OCI-LY3 (cell line): ENCODE data around the gene SERPINI2.

Experiments used
- H2AFZ ChIP-seq: fragments of 200-600, 300-600 bp; shearing (Covaris generic); 2 replicates; pipeline ENCODE4 v1.6.0; 2014; ENCODE audit warnings: antibody characterized with exemption, low read depth, low read length
- H3K27ac ChIP-seq: fragments of 200-600, 300-600 bp; sonication (generic); 2 replicates; pipeline ENCODE4 v1.5.1; 2014; ENCODE audit warnings: mild to moderate bottlenecking, low read length, moderate library complexity, mixed read lengths
- H3K27me3 ChIP-seq: fragments of 200-600, 300-600 bp; sonication (generic); 2 replicates; pipeline ENCODE4 v1.6.1; 2014; ENCODE audit warnings: low read depth, low read length, mixed read lengths
- H3K36me3 ChIP-seq: fragments of 200-600, 300-600 bp; sonication (generic); replicated peaks from 2 replicates; pipeline ENCODE3; 2014; ENCODE audit warnings: low read depth, low read length, mixed read lengths
- H3K4me1 ChIP-seq: fragments of 300-600, 200-600 bp; sonication (generic); 2 replicates; pipeline ENCODE4 v1.6.1; 2014; ENCODE audit warnings: low read length, mixed read lengths
- H3K4me2 ChIP-seq: fragments of 200-600, 300-600 bp; sonication (generic); 2 replicates; pipeline ENCODE4 v1.6.1; 2014; ENCODE audit warnings: low read length, mixed read lengths
- H3K4me3 ChIP-seq: fragments of 300-600, 200-600 bp; sonication (generic); 2 replicates; pipeline ENCODE4 v1.5.1; 2014; ENCODE audit warnings: antibody characterized with exemption, mild to moderate bottlenecking, low read length, moderate library complexity
- H3K79me2 ChIP-seq: fragments of 300-600, 200-600 bp; shearing (Covaris generic); 2 replicates; pipeline ENCODE4 v1.6.1; 2014; ENCODE audit warnings: mild to moderate bottlenecking, low read length, mixed read lengths
- H3K9ac ChIP-seq: fragments of 300-600, 200-600 bp; shearing (Covaris generic); 2 replicates; pipeline ENCODE4 v1.6.0; 2014; ENCODE audit warnings: mild to moderate bottlenecking, low read length, moderate library complexity
- H3K9me3 ChIP-seq: fragments of 200-600, 300-600 bp; shearing (Covaris generic); 2 replicates; pipeline ENCODE4 v1.6.1; 2014; ENCODE audit warnings: low read length, mixed read lengths; ENCODE audit not compliant: insufficient read depth
- H4K20me1 ChIP-seq: fragments of 200-600, 300-600 bp; sonication (generic); 2 replicates; pipeline ENCODE4 v1.6.1; 2016; ENCODE audit warnings: low read length, mixed read lengths; ENCODE audit not compliant: insufficient read depth
- EZH2phosphoT487 ChIP-seq: fragments of 200-600 bp; shearing (Covaris generic); IDR thresholded peaks from 2 replicates; pipeline ENCODE4 v1.6.1; 2018; ENCODE audit warnings: antibody characterized with exemption, mixed run types, low read depth
- TF ChIP-seq, protein P1 (sequence below): fragments of 200-600, 300-600 bp; sonication (generic); IDR thresholded peaks from 2 replicates; pipeline ENCODE4 v1.5.1; 2014; ENCODE audit warnings: antibody characterized with exemption, low read length, low read depth

The SERPINI2 gene

DNA sequence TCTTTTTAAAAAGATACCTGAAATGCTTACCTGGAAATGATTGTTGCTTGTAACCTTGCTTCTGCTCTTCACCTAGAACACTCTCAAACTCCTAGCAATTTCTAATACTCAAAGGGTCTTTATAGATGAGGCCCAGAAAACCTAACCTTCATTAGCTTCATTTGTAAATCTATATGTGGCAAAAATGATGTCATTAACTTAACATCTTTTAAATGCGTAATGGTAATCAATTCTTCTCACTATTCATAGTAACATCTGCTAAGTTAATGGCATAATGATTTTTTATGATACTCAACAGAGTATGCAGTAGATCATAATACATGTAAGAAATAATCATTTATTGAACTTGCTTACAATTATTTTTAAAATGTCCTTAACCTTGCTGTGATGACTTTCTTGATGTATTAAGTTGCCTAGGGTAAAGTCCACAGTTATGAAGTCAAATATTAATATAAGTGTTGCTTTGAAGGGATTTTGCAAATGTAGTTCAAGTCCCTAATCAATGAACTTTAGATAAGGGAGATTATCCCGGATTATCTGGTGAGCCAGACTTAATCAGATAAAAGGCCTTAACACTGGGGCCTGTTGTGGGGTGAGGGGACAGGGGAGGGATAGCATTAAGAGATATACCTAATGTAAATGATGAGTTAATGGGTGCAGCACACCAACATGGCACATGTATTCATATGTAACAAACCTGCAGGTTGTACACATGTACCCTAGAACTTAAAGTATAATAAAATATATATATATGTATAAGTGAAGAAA, 10.1 kb upstream of the SERPINI2 start:
- no peak overlapping the region for H3K4me3 ChIP-seq

DNA sequence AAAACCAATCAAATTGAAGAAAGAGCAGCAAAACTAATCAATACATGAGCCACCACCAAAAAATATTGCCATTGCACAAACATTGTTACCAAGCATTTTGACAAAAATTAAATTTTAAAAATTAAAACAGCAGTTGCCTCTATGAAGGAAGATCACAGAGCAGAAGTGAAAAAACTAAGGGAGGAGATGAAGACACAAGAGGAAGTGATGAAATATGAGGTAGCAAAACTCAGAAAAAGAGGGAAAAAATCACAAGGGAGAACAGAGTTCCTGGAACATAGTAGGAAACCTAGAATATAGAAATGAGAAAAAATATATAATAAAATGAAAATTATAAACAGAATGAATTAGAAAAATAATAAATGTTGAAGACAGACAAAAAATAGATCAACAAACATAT, 7.3 kb upstream of the SERPINI2 start:
- H3K4me2 ChIP-seq = no peak overlapping the region
- no peaks in the 10 kb centered on the region for H3K9me3 ChIP-seq
- H2AFZ ChIP-seq = no peak overlapping the region
- H3K79me2 ChIP-seq = no peaks in the 10 kb centered on the region
- TF ChIP-seq EZH2phosphoT487 = no peak
- TF ChIP-seq, protein P1, sequence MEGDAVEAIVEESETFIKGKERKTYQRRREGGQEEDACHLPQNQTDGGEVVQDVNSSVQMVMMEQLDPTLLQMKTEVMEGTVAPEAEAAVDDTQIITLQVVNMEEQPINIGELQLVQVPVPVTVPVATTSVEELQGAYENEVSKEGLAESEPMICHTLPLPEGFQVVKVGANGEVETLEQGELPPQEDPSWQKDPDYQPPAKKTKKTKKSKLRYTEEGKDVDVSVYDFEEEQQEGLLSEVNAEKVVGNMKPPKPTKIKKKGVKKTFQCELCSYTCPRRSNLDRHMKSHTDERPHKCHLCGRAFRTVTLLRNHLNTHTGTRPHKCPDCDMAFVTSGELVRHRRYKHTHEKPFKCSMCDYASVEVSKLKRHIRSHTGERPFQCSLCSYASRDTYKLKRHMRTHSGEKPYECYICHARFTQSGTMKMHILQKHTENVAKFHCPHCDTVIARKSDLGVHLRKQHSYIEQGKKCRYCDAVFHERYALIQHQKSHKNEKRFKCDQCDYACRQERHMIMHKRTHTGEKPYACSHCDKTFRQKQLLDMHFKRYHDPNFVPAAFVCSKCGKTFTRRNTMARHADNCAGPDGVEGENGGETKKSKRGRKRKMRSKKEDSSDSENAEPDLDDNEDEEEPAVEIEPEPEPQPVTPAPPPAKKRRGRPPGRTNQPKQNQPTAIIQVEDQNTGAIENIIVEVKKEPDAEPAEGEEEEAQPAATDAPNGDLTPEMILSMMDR = no peak
- H3K27ac ChIP-seq = no peak overlapping the region
- H3K4me3 ChIP-seq = no peak overlapping the region
- no peaks in the 10 kb centered on the region for H4K20me1 ChIP-seq
- no peaks in the 10 kb centered on the region for H3K27me3 ChIP-seq
- H3K36me3 ChIP-seq = no peaks in the 10 kb centered on the region
- H3K9ac ChIP-seq = no peak overlapping the region
- H3K4me1 ChIP-seq = peaks cover 4% of the 10 kb centered on the region; the same call in 1 of the 2 replicates

More for the DNA sequence above, 10.1 kb upstream of the SERPINI2 start:
- Histone ChIP-seq H3K4me2 (no peak overlapping the region), H3K9me3 (no peaks in the 10 kb centered on the region), H3K27me3 (no peaks in the 10 kb centered on the region), H3K79me2 (no peaks in the 10 kb centered on the region), H3K36me3 (no peaks in the 10 kb centered on the region), H2AFZ (no peak overlapping the region), H3K4me1 (peaks cover 4% of the 10 kb centered on the region; the same call in 1 of the 2 replicates), H3K9ac (no peak overlapping the region), H3K27ac (no peak overlapping the region), H4K20me1 (no peaks in the 10 kb centered on the region)
- TF ChIP-seq EZH2phosphoT487 = no peak

GRCh38 chr3:167480748-167481147, 6.9 kb upstream of the SERPINI2 start:
- H3K27me3 ChIP-seq = no peaks in the 10 kb centered on the region
- H3K36me3 ChIP-seq = no peaks in the 10 kb centered on the region
- H3K4me1 ChIP-seq = peaks cover 4% of the 10 kb centered on the region; the same call in 1 of the 2 replicates
- H4K20me1 ChIP-seq = no peaks in the 10 kb centered on the region
- no peak overlapping the region for H3K4me2 ChIP-seq
- H3K79me2 ChIP-seq = no peaks in the 10 kb centered on the region
- H3K9me3 ChIP-seq = no peaks in the 10 kb centered on the region
- H3K27ac ChIP-seq = no peak overlapping the region
- TF ChIP-seq, protein P1 = no peak
- no peak for TF ChIP-seq EZH2phosphoT487
- H3K9ac ChIP-seq = no peak overlapping the region
- no peak overlapping the region for H3K4me3 ChIP-seq
- H2AFZ ChIP-seq = no peak overlapping the region

DNA sequence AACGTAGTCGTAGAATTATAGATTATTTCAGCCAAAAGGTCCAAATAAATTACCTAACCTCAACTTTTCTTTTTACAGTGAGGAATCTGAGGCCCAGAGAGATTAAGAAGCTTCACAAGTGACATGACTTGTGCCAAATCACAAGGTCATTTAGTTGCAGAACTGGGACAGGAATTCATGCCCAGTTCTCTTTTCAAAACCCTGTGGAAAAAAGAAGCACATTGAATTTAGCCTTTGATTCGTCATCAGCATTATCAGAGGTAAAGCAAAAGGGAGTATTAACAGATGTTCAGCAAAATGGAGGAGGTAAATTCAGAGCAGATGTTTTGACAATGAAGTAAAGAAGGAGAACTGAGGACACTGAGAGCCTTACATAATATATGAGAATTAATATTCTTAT, 4.5 kb downstream of the SERPINI2 start:
- no peaks in the 10 kb centered on the region for H4K20me1 ChIP-seq
- no peaks in the 10 kb centered on the region for H3K4me1 ChIP-seq
- TF ChIP-seq, protein P1 = no peak
- no peak for TF ChIP-seq EZH2phosphoT487
- H3K36me3 ChIP-seq = no peaks in the 10 kb centered on the region
- no peak overlapping the region for H2AFZ ChIP-seq
- H3K9ac ChIP-seq = no peak overlapping the region
- no peaks in the 10 kb centered on the region for H3K9me3 ChIP-seq
- H3K27me3 ChIP-seq = no peaks in the 10 kb centered on the region
- H3K4me2 ChIP-seq = no peak overlapping the region
- no peak overlapping the region for H3K27ac ChIP-seq
- H3K4me3 ChIP-seq = no peak overlapping the region
- no peaks in the 10 kb centered on the region for H3K79me2 ChIP-seq
